WTC11 (cell line): ENCODE measurements around the gene RIPK3.

Experiments
- ATF1 ChIP-seq: sonication (generic); formaldehyde crosslinking; IDR thresholded peaks from 2 replicates; pipeline ENCODE4 v1.8.1; 2023; ENCODE audit warnings: mild to moderate bottlenecking, moderate library complexity, missing genetic modification reagents
- ATF2 ChIP-seq: sonication (generic); formaldehyde crosslinking; IDR thresholded peaks from 2 replicates; pipeline ENCODE4 v1.8.1; 2022; ENCODE audit warnings: low read depth, missing genetic modification reagents, borderline replicate concordance
- CTCF ChIP-seq: fragments of 200-600 bp; IDR thresholded peaks from 2 replicates; pipeline ENCODE4 v1.8.0; 2022; ENCODE audit warnings: antibody characterized with exemption
- E2F5 ChIP-seq: sonication (generic); formaldehyde crosslinking; IDR thresholded peaks from 2 replicates; pipeline ENCODE4 v1.8.1; 2022; ENCODE audit warnings: mild to moderate bottlenecking, moderate library complexity, missing genetic modification reagents
- ELF4 ChIP-seq: sonication (generic); formaldehyde crosslinking; IDR thresholded peaks from 2 replicates; pipeline ENCODE4 v1.8.1; 2022; ENCODE audit warnings: low read depth, mild to moderate bottlenecking, moderate library complexity, missing genetic modification reagents
- JUN ChIP-seq: sonication (generic); formaldehyde crosslinking; IDR thresholded peaks from 2 replicates; pipeline ENCODE4 v1.8.0; 2023; ENCODE audit warnings: mild to moderate bottlenecking, missing genetic modification reagents
- PREB ChIP-seq: sonication (generic); formaldehyde crosslinking; IDR thresholded peaks from 2 replicates; pipeline ENCODE4 v1.8.1; 2022; ENCODE audit warnings: mild to moderate bottlenecking, missing genetic modification reagents, moderate library complexity, borderline replicate concordance
- TEAD4 ChIP-seq: sonication (generic); formaldehyde crosslinking; IDR thresholded peaks from 2 replicates; pipeline ENCODE4 v1.8.0; 2022; ENCODE audit warnings: mild to moderate bottlenecking, missing genetic modification reagents
- ZNF121 ChIP-seq: sonication (generic); formaldehyde crosslinking; IDR thresholded peaks from 2 replicates; pipeline ENCODE4 v1.8.0; 2023; ENCODE audit warnings: missing genetic modification reagents

- no peak for TF ChIP-seq ELF4 (CRISPR knock-in tag)
- TF ChIP-seq E2F5: no peak
- no peak for TF ChIP-seq CTCF
- TF ChIP-seq JUN (CRISPR knock-in tag): no peak
- TF ChIP-seq ATF1 (CRISPR knock-in tag): no peak
- TF ChIP-seq PREB (CRISPR knock-in tag): no peak
- no peak for TF ChIP-seq ZNF121 (CRISPR knock-in tag)
- TF ChIP-seq TEAD4: no peak
- no peak for TF ChIP-seq ATF2
Measured at GRCh38 chr14:24366413-24366720, 26.6 kb upstream of the RIPK3 start.
